SK-N-SH (cell line): Measurements from ENCODE around the gene BOLL. TPM values are rescaled to one million over a fixed set of nuclear protein-coding genes. Genes with fewer than 3 reads are reported as not detected.

Experiments
- CTCF ChIA-PET: fragments of 300-600, 350-600 bp; formaldehyde crosslinking; extraction: SDS; loops from one replicate; lab custom pipeline; 2021; lab: Yijun Ruan, JAX
- POLR2A ChIA-PET: fragments of 350-600 bp; sonication (Branson Sonifier 250); formaldehyde crosslinking; extraction: SDS; loops from one replicate; lab custom pipeline; 2020; ENCODE audit warnings: antibody characterized with exemption, inconsistent platforms; lab: Yijun Ruan, JAX
- DNase-seq: peaks from one replicate; pipeline ENCODE4 v3.0.0; 2012
- H2AFZ ChIP-seq: fragments of 200-600 bp; sonication (generic); 2 replicates; pipeline ENCODE4 v1.8.1; 2016; ENCODE audit warnings: antibody characterized with exemption, mild to moderate bottlenecking, low read depth
- H3F3A ChIP-seq: fragments of 200-600 bp; sonication (generic); replicated peaks from 2 replicates; pipeline ENCODE3; 2016; ENCODE audit warnings: antibody characterized with exemption, mild to moderate bottlenecking; ENCODE audit not compliant: insufficient read depth
- H3K27ac ChIP-seq, 2 experiments: fragments of 200-500 bp in 1 of 2; fragments of 200-600 bp in 1 of 2; sonication (Bioruptor generic) in 1 of 2; sonication (generic), shearing (Covaris generic) in 1 of 2; 2 replicates each; pipeline versions ENCODE4 v1.5.1 to v1.6.1; 2014 to 2016; ENCODE audit warnings: low read depth in 2 of 2, inconsistent platforms in 1 of 2, low read length in 1 of 2, mild to moderate bottlenecking in 1 of 2, mixed read lengths in 1 of 2
- H3K27me3 ChIP-seq: fragments of 200-600 bp; sonication (generic), shearing (Covaris generic); 2 replicates; pipeline ENCODE4 v1.6.1; 2016; ENCODE audit warnings: mixed run types; ENCODE audit not compliant: insufficient read depth
- H3K36me3 ChIP-seq, 2 experiments: fragments of 200-500 bp in 1 of 2; fragments of 200-600 bp in 1 of 2; sonication (Bioruptor generic) in 1 of 2; sonication (generic) in 1 of 2; replicated peaks in 1 of 2; 2 replicates each; pipeline versions ENCODE3 to v1.5.1; 2014 to 2016; ENCODE audit warnings: low read length in 1 of 2, mild to moderate bottlenecking in 1 of 2; ENCODE audit not compliant: insufficient read depth in 2 of 2, control insufficient read depth in 1 of 2
- H3K4me1 ChIP-seq, 2 experiments: fragments of 200-500 bp in 1 of 2; fragments of 200-600 bp in 1 of 2; sonication (Bioruptor generic) in 1 of 2; sonication (generic), shearing (Covaris generic) in 1 of 2; 2 replicates each; pipeline versions ENCODE4 v1.5.1 to v1.6.1; 2014 to 2016; ENCODE audit warnings: low read depth in 1 of 2, low read length in 1 of 2, mixed run types in 1 of 2; ENCODE audit not compliant: insufficient read depth in 2 of 2, control insufficient read depth in 1 of 2
- H3K4me2 ChIP-seq: fragments of 200-600 bp; sonication (generic), shearing (Covaris generic); 2 replicates; pipeline ENCODE4 v1.6.1; 2017; ENCODE audit warnings: mixed run types
- H3K4me3 ChIP-seq, 2 experiments: fragments of 200-500 bp in 1 of 2; fragments of 200-600 bp in 1 of 2; sonication (Bioruptor generic) in 1 of 2; sonication (generic), shearing (Covaris generic) in 1 of 2; 2 replicates each; pipeline versions ENCODE4 v1.5.1 to v1.8.1; 2014 to 2016; ENCODE audit warnings: low read depth in 2 of 2, inconsistent platforms in 1 of 2, low read length in 1 of 2, mild to moderate bottlenecking in 1 of 2, mixed read lengths in 1 of 2, moderate library complexity in 1 of 2
- H3K79me2 ChIP-seq: fragments of 200-600 bp; sonication (generic); 2 replicates; pipeline ENCODE4 v1.8.1; 2017; ENCODE audit warnings: mild to moderate bottlenecking; ENCODE audit not compliant: insufficient read depth
- H3K9ac ChIP-seq: fragments of 200-600 bp; sonication (generic); 2 replicates; pipeline ENCODE4 v1.6.1; 2017; ENCODE audit warnings: mixed run types
- H3K9me2 ChIP-seq: fragments of 200-600 bp; sonication (generic); 2 replicates; pipeline ENCODE4 v1.6.1; 2017; ENCODE audit warnings: mixed run types
- H3K9me3 ChIP-seq: fragments of 200-600 bp; sonication (generic); 2 replicates; pipeline ENCODE4 v1.6.1; 2017; ENCODE audit warnings: mixed run types, mild to moderate bottlenecking, moderate library complexity
- H4K20me1 ChIP-seq: fragments of 200-600 bp; sonication (generic); 2 replicates; pipeline ENCODE4 v1.6.1; 2017; ENCODE audit warnings: mild to moderate bottlenecking, mixed run types; ENCODE audit not compliant: insufficient read depth
- ELF1 ChIP-seq: IDR thresholded peaks from 2 replicates; pipeline ENCODE4 v1.4.0; 2012
- EP300 ChIP-seq, 2 experiments: IDR thresholded peaks; 2 replicates each; pipeline versions ENCODE4 v1.4.0 to v1.6.1; 2012; ENCODE audit warnings: borderline replicate concordance in 1 of 2, low read depth in 1 of 2, low read length in 1 of 2
- FOSL2 ChIP-seq: IDR thresholded peaks from 2 replicates; pipeline ENCODE4 v1.4.0; 2012; ENCODE audit warnings: low read depth, mild to moderate bottlenecking, moderate library complexity, borderline replicate concordance
- FOXJ3 ChIP-seq: sonication (generic); formaldehyde crosslinking; IDR thresholded peaks from 2 replicates; pipeline ENCODE4 v1.5.1; 2020; ENCODE audit warnings: mild to moderate bottlenecking, missing genetic modification reagents
- GABPA ChIP-seq: IDR thresholded peaks from 2 replicates; pipeline ENCODE4 v1.4.0; 2012; ENCODE audit warnings: low read depth, mild to moderate bottlenecking
- GATA2 ChIP-seq: sonication (generic); formaldehyde crosslinking; IDR thresholded peaks from 2 replicates; pipeline ENCODE4 v1.5.0; 2020; ENCODE audit warnings: mild to moderate bottlenecking, missing genetic modification reagents
- JUND ChIP-seq: IDR thresholded peaks from 2 replicates; pipeline ENCODE4 v1.4.0; 2012
- MEF2A ChIP-seq: IDR thresholded peaks from 2 replicates; pipeline ENCODE4 v1.4.0; 2012; ENCODE audit warnings: low read depth, borderline replicate concordance
- NFIC ChIP-seq: IDR thresholded peaks from 2 replicates; pipeline ENCODE4 v1.4.0; 2012; ENCODE audit warnings: borderline replicate concordance
- RCOR1 ChIP-seq: fragments of 150-350 bp; IDR thresholded peaks from 2 replicates; pipeline ENCODE4 v1.6.1; 2017; ENCODE audit warnings: antibody characterized with exemption, low read length
- RXRA ChIP-seq: IDR thresholded peaks from 2 replicates; pipeline ENCODE4 v1.4.0; 2012; ENCODE audit warnings: low read depth, mild to moderate bottlenecking, borderline replicate concordance
- SIN3A ChIP-seq: IDR thresholded peaks from 2 replicates; pipeline ENCODE4 v1.6.1; 2012; ENCODE audit warnings: low read depth, mild to moderate bottlenecking, low read length, moderate library complexity, borderline replicate concordance
- SMC3 ChIP-seq: IDR thresholded peaks from 2 replicates; pipeline ENCODE4 v1.6.1; 2012; ENCODE audit warnings: low read depth, low read length, improper control_type of control experiment
- TCF12 ChIP-seq: IDR thresholded peaks from 2 replicates; pipeline ENCODE4 v1.4.0; 2012
- YY1 ChIP-seq: IDR thresholded peaks from 2 replicates; pipeline ENCODE4 v1.4.0; 2012; ENCODE audit warnings: low read depth, mild to moderate bottlenecking
- WGBS: methylation state at CpG from one replicate; pipeline ENCODE4 v1.1.6; 2017; ENCODE audit warnings: low lambda C conversion rate; 5-methylcytosine and 5-hydroxymethylcytosine counted together
- polyA plus RNA-seq, 3 experiments: library from polyadenylated mRNA; depleted of rRNA; stranded (reverse); fragments of >200 nt; gene quantifications; 2 replicates each; pipeline ENCODE4 v1.2.3, GENCODE V29; 2012
- TF ChIP-seq, protein P1 (sequence below): fragments of 150-350 bp; IDR thresholded peaks from 2 replicates; pipeline ENCODE4 v1.6.1; 2017; ENCODE audit warnings: antibody characterized with exemption, low read length, low read depth, borderline replicate concordance
- TF ChIP-seq, protein P2 (sequence below): IDR thresholded peaks from 2 replicates; pipeline ENCODE4 v1.4.0; 2012; ENCODE audit warnings: low read depth, borderline replicate concordance
- TF ChIP-seq, protein P3 (sequence below): IDR thresholded peaks from 2 replicates; pipeline ENCODE4 v1.4.0; 2012; ENCODE audit warnings: low read depth
- TF ChIP-seq, protein P4 (sequence below): IDR thresholded peaks from 2 replicates; pipeline ENCODE4; 2012

The BOLL gene
- polyA plus RNA-seq, 1 of the 3 experiments (the other 2 are of a cell fraction) = not detected

DNA sequence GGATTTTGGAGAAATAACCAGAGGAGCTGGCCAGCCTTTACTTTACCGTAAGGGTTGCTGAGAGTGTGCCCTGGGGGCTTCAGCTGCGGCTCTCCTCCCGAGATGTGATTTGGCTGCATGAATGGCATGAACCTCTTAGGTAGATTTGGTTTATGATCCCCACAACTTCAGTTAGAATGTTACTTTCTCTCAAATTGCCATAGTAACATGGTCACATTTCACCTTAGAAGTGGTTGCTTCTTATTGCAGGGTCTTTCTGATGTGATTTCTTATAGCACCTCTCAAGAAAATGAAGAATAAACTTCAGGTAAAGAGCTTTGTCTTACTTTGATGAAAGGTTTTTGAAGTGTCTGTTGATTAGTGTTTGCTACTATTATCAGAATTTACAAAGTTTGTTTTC is 24.9 kb upstream of the BOLL start:
- POLR2A ChIA-PET = no interaction called here
- 95% methylated on average over 3 of the region's 3 CpGs for WGBS

DNA sequence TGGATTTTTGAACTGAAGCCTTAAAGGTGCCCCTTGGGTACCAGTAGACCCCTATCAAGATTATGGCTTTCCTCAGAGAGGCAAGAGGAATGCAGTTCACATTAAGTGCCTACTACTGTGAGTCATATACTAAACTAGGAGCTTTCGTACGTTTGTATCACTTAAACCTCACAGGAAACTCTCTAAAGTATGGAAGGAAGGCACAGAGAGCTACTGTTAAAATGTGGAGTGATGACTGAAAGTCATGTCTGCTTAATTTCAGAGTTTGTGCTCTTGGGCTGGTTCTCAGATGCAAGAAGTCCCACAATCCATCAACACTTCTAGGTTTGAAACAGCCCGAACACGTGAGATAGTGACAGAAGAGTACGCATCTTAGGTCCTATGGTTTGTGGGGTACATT is 23.9 kb upstream of the BOLL start:
- POLR2A ChIA-PET = no interaction called here
- CTCF ChIA-PET = interaction anchor here (1.2 to 8.0 kb wide), 4 partner anchors 18 to 505 kb away, joined by 3 to 45 read pairs (median 10); no protein-coding TSS in a partner anchor
- DNase-seq = no peak

More for the DNA sequence above, 24.9 kb upstream of the BOLL start:
- TF ChIP-seq GABPA (no peak), SMC3 (no peak), GATA2 (CRISPR knock-in tag) (no peak), FOXJ3 (no peak), SIN3A (no peak), EP300 (IDR thresholded peaks at IDR 0.05; ENCODE audit: borderline replicate concordance in 1 of 2, low read depth in 1 of 2, low read length in 1 of 2) (no peak), RXRA (no peak), NFIC (no peak), ELF1 (no peak), RCOR1 (no peak), YY1 (no peak), JUND (no peak)
- TF ChIP-seq, protein P1, sequence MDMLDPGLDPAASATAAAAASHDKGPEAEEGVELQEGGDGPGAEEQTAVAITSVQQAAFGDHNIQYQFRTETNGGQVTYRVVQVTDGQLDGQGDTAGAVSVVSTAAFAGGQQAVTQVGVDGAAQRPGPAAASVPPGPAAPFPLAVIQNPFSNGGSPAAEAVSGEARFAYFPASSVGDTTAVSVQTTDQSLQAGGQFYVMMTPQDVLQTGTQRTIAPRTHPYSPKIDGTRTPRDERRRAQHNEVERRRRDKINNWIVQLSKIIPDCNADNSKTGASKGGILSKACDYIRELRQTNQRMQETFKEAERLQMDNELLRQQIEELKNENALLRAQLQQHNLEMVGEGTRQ = no peak
- TF ChIP-seq, protein P2, sequence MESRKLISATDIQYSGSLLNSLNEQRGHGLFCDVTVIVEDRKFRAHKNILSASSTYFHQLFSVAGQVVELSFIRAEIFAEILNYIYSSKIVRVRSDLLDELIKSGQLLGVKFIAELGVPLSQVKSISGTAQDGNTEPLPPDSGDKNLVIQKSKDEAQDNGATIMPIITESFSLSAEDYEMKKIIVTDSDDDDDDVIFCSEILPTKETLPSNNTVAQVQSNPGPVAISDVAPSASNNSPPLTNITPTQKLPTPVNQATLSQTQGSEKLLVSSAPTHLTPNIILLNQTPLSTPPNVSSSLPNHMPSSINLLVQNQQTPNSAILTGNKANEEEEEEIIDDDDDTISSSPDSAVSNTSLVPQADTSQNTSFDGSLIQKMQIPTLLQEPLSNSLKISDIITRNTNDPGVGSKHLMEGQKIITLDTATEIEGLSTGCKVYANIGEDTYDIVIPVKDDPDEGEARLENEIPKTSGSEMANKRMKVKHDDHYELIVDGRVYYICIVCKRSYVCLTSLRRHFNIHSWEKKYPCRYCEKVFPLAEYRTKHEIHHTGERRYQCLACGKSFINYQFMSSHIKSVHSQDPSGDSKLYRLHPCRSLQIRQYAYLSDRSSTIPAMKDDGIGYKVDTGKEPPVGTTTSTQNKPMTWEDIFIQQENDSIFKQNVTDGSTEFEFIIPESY = no peak
- TF ChIP-seq, protein P3, sequence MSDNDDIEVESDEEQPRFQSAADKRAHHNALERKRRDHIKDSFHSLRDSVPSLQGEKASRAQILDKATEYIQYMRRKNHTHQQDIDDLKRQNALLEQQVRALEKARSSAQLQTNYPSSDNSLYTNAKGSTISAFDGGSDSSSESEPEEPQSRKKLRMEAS = no peak
- TF ChIP-seq, protein P4, sequence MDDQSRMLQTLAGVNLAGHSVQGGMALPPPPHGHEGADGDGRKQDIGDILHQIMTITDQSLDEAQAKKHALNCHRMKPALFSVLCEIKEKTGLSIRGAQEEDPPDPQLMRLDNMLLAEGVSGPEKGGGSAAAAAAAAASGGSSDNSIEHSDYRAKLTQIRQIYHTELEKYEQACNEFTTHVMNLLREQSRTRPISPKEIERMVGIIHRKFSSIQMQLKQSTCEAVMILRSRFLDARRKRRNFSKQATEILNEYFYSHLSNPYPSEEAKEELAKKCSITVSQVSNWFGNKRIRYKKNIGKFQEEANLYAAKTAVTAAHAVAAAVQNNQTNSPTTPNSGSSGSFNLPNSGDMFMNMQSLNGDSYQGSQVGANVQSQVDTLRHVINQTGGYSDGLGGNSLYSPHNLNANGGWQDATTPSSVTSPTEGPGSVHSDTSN = no peak
- CTCF ChIA-PET = interaction anchor here (0.9 to 8.0 kb wide), 4 partner anchors 17 to 486 kb away, joined by 3 to 45 read pairs (median 4); no protein-coding TSS in a partner anchor
- H3K9me3 ChIP-seq = no peaks in the 10 kb centered on the region
- no peak for DNase-seq
- no peaks in the 10 kb centered on the region; the same call in 1 of the 2 replicates for H4K20me1 ChIP-seq
- no peaks in the 10 kb centered on the region for H3K36me3 ChIP-seq
- H3K4me2 ChIP-seq = no peak overlapping the region
- no peak overlapping the region for H3K4me3 ChIP-seq
- H3K27ac ChIP-seq = no peak overlapping the region
- no peak overlapping the region for H2AFZ ChIP-seq
- H3F3A ChIP-seq = no peaks in the 10 kb centered on the region
- H3K9me2 ChIP-seq = no peaks in the 10 kb centered on the region
- H3K9ac ChIP-seq = no peak overlapping the region
- H3K79me2 ChIP-seq = peaks cover 76% of the 10 kb centered on the region
- peaks cover 0 to 2% of the 10 kb centered on the region in 2 experiments; a peak in 2 of 4 replicates for H3K4me1 ChIP-seq
- H3K27me3 ChIP-seq = no peaks in the 10 kb centered on the region

More for the DNA sequence above, 23.9 kb upstream of the BOLL start:
- H2AFZ ChIP-seq = no peak overlapping the region
- H3K36me3 ChIP-seq = no peaks in the 10 kb centered on the region
- WGBS = 68% methylated on average over 5 of the region's 5 CpGs
- H3K27ac ChIP-seq = peak overlapping the region in 1 of 2 experiments; percentile 3; a peak in 1 of 4 replicates
- H3K4me3 ChIP-seq = peak overlapping the region in 1 of 2 experiments; percentile 4; a peak in 1 of 4 replicates
- peaks cover 0 to 3% of the 10 kb centered on the region in 2 experiments; a peak in 2 of 4 replicates for H3K4me1 ChIP-seq
- no peaks in the 10 kb centered on the region; the same call in 1 of the 2 replicates for H4K20me1 ChIP-seq
- H3K4me2 ChIP-seq = peak overlapping the region; percentile 79; the same call in 1 of the 2 replicates
- H3K27me3 ChIP-seq = no peaks in the 10 kb centered on the region
- H3K9me3 ChIP-seq = no peaks in the 10 kb centered on the region
- no peaks in the 10 kb centered on the region for H3F3A ChIP-seq
- H3K79me2 ChIP-seq = peaks cover 73% of the 10 kb centered on the region
- H3K9ac ChIP-seq = no peak overlapping the region
- TF ChIP-seq, protein P4 = peak; percentile 38; the same call in 1 of the 2 replicates
- TF ChIP-seq SIN3A = no peak
- TF ChIP-seq TCF12 = peak; percentile 60; the same call in 1 of the 2 replicates
- peak; percentile 26; the same call in 1 of the 2 replicates for TF ChIP-seq MEF2A
- TF ChIP-seq RCOR1 = no peak
- TF ChIP-seq FOSL2 = peak; percentile 54; the same call in 1 of the 2 replicates
- peak; percentile 44; the same call in 1 of the 2 replicates for TF ChIP-seq JUND
- no peaks in the 10 kb centered on the region for H3K9me2 ChIP-seq
